Measurements from ENCODE around the gene CASQ1.

DNA sequence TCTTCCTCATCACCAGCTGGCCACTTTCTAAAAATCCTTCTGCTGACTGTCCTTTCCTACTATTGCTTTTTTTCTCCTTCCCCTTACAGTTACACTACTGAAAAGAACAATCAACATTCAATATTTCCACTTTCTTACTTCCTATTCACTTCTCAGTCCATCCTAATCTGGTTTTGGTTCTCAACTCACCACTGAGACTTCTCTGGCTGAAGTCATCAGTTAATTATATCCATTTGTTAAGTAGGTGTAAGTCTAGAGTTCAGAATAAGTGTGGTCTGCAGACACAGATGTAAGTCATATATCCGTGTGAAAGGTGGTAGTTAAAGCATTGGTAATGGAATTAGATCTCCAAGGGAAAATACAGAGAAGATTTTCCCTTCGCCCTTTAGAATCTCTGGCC is 36.2 kb downstream of the CASQ1 start:
- TF ChIP-seq EZH2 (IDR thresholded peaks at IDR 0.05) (no peak), POLR2AphosphoS5 (IDR thresholded peaks at IDR 0.05; ENCODE audit: borderline replicate concordance, low read depth, low read length) (no peak), FOXP2 (optimal IDR thresholded peaks at IDR 0.05; ENCODE audit: control extremely low read depth, extremely low read length, insufficient read depth) (no peak)
